GM21619 (cell line): ENCODE data around the gene TUFT1.

ENCODE experiments used
- ATAC-seq: cut with Tn5 transposase; IDR thresholded peaks from one replicate; pipeline ENCODE4 v1.9.1; 2021; ENCODE audit not compliant: unreplicated experiment

TUFT1 gene, protein sequence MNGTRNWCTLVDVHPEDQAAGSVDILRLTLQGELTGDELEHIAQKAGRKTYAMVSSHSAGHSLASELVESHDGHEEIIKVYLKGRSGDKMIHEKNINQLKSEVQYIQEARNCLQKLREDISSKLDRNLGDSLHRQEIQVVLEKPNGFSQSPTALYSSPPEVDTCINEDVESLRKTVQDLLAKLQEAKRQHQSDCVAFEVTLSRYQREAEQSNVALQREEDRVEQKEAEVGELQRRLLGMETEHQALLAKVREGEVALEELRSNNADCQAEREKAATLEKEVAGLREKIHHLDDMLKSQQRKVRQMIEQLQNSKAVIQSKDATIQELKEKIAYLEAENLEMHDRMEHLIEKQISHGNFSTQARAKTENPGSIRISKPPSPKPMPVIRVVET

DNA sequence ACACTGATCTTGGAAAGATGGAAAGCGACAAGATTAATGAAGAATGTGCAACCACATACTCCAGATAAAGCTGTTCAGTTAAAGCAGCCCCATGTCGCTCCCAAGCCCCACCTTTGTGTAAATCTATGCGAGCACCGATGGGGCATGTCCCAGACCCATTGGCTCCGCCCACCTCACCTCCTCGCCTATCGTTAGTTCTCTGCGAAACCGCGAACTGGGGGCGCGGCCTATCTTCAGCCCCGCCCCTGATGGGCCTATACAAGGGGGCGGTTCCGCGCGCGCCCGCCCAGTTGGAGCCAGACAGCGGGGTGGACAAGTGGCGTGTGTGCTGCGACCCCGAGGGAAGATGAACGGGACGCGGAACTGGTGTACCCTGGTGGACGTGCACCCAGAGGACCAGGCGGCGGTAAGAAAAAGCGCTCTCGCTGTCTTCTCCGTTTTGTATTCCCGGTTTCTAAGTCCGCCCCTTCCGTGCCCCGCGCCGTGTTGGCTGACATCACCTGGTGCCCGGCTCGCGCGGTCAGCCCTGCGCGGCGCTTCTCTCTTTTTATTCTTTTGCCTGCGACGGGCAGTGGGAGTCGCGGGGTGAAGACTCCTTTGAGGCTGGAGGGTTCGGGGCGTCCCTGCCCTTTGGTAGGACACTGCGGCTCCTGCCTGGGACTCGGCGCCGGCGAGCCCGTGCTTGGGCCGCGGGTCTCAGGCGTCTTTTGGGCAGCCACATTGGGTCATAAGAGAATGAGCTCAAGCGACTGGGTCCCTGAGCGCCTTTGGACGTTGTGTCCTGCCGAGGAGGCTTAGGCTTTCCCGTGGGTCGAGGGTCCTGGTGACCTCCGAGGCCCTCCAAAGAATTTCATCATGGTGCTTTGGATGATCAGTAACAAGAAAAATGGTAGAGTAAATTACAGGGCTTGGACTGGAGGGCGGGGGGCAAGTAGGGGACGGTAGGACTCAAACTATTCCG is at the start of gene TUFT1:
Gene TUFT1 (plus strand): TSS at position 289 of the 961 bp plus-strand sequence. CDS start 58 bp downstream, at position 347.
- ATAC-seq = peak; percentile 93

DNA sequence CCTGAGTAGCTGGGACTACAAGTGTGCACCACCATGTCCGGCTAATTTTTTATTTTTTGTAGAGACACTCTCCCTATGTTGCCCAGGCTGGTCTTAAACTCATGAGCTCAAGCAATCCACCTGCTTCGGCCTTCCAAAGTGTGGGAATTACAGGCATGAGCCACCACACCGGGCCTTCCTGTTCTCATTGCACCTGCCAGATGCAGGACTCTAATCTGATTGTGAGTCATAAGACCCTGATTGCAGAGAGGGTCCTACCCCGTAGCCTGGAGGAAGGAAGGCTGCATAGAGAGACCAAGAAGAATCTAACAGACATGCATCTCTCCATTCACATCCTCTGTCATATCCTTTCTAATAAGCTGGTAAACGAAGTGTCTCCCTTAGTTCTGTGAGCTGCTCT is 48.5 kb upstream of the TUFT1 start:
- no peak for ATAC-seq

DNA sequence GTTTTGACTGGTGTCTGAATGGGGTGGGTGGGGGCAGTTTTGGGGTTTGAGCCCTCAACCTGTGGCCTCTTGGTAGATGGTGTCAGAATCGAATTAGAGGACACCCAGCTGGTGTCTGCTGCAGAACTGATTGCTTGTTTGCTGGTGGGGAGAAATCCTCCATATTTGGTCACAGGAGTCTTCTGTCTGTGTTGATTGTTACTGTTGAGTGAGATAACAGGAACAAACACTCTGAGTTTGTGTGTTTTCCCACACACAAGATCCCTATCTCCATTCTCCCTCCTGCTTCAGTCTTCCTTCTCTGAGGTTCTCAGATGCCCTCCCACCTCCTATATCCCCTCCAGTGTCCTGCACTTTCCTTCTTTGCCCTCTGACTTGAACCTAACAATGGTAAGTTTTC is 48.0 kb upstream of the TUFT1 start:
- no peak for ATAC-seq

DNA sequence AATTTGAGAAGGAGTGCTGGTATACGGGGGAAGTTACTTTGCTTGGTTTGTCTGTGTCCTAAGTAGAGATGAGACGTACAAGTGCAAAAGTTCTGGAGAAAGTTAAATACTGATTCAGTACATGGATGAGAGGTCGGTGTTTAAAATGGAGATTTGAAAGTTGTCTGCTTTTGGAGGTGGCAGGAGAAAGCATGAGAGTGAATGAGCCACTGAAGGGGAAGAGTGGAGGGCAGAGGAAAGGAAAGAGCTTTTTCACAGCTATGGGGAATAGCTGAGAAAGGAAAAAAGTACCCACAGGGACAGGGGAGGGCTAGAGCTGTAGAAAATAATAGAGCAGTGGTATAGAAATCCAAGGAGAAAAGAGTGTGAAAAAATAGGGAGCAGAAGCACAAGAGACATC is 47.1 kb upstream of the TUFT1 start:
- no peak for ATAC-seq

DNA sequence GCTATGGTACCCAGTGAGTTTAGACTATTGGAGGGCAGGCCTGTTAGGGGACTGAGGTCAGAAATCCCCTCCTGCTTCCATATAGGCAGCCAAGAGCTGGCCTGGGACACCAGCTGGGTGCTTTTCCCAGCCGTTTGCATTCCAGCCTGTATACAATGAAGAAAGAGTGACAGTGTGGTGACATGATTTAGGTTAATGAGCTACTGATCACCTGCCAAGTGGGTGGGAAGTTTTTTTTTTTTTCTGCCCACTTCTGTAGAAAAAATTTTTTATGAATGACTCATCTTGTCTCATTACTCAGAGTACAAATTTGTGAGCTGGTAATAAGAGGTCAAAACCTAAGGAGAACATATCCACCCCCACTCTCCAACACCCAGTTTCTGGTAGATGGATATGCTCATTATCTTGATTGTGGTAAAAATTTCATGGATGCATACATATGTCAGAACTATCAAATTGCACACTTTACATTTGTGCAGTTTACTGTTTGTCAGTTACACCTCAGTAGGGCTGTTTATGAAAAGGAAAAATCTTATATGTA is 45.3 kb upstream of the TUFT1 start:
- ATAC-seq = peak; percentile 54

DNA sequence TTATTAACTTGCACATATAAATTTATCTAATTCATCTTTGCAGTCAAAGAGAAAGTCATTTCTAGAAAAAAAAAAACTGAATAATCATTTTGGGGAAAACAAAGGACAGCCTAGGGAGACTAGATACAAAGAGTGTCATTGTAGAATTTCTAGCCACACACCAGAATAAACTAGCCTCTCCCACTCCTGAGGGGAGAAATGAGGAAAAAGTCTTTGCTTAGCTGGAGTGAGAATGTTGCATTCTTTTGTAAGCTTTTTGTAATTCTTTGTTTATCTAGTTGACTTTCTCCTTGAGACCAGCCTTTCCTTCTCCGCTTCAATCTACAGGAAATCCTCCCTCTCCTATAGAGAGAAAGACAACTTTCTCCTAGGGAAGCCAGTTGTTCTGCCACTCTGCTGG is 44.8 kb upstream of the TUFT1 start:
- no peak for ATAC-seq

DNA sequence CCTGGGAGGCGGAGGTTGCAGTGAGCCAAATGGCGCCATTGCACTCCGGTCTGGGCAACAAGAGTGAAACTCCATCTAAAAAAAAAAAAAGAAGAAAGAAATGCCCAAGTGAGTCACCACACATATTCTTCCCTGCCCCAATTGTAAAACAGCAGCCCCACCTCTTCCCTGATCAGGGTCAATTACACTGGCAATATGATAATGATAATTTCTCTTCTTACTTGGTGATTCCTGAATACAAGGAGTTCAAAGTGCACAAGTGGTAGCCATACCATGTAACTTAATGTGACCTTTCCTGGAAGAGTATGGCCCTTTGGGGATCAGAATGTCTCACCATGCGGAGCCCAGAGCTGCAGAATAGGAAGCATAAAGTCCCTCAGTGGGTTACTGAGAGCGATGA is 40.7 kb upstream of the TUFT1 start:
- ATAC-seq = no peak

DNA sequence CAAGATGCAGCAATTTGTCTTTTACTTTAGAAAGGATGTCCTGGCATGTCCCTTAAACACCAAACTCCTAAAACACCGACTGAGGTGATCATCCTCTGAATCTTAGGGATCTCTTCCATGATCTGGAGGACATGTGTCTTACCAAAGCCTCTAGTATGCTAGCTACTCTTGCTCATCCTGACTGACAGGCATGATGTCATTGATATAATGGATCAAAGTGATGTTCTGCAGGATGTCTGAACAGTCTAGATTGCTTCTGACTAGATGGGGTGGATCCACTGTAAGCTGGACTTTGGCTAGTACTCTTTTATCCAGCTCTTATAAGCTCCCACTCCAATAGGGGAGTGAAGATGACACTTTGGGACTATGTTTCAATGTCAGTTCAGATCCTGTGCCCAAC is 40.2 kb upstream of the TUFT1 start:
- no peak for ATAC-seq

DNA sequence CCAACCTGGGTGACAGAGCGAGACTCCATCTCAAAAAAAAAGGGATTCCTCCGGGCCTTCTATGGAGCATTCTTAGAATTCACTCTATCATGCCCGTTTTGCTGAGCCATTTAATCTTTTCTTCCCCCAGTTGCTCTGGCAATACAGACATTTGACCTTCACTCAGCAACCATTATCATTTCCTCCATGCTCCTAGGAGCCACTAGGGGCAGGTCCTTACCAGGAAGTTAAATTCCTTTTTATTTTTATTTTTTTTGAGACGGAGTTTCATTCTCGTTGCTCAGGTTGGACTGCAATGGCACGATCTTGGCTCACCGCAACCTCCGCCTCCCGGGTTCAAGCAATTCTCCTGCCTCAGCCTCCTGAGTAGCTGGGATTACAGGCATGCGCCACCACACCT is 38.6 kb upstream of the TUFT1 start:
- ATAC-seq = no peak

DNA sequence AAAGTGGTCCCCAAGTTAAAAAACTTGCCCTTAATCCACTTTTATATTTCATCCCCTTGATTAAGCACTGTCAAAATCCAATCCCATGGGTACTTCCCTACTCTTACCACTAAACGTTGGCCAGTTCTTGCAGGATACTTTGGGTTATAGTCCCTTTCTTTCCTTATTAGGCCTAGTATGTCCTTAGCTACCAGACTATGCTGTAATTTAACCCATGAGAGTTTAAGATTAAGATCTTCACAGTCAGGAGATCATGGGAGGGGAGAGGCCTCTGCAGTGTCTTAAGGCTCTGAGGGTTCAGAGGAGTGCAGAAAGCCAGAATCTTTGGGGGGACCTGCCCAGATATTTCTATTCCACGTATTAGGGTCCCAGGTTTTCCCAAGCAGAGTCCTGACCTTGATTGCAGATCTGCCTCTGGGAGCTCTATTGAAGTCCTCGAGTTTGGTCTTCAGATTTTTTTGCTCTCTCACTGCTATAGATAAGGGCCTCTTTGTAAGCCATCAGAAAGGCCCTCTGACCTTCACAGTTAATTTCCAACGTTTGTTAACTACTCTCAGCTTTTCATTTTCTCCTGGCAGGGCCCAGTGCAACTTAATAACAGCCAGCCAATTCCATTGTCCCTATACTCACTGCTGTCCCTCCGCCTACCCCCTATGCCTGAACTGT is 37.9 kb upstream of the TUFT1 start:
- ATAC-seq = no peak

DNA sequence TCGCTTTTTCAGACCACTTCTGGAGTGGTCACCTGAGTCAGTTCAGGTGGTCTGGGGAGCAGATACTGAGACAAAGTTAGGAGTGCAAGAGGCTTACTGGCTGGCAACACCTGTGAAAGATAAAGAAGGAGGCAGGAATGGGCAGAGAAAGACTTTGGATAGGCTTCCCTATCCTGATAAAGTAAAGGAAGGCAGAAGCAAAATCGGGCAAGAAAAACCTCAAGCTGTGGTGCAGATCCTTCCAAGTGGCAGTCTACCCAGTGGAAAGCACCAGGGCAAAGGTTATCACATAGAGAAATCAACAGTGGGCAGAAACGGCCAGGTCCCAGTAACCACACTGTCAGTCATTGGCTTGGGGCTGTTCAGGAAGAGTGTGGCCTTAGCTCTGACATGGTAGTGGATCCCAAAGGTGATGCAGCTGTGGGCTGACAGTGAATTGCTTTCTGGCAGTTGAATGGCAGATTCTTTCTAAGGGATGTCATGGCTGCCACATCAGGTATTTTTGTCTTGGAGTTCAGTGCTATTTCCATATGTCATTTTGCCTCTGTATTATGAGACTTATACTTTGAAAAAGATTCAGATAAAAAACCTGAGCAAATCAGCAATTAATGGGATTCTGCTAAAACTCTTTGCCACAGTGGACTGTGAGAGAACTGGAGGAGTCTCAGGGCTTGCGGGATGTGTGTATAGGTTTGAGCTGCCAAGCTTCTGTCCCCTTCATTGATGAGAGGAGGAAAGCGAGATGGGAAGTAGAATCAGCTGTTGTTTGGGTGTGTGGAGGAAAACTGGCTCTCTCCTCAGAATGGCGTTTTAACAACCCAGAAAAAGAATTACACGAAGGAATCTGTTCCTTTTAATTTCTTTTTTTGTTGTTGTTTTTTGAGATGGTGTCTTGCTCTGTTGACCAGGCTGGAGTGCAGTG is 37.0 kb upstream of the TUFT1 start:
- ATAC-seq = no peak

DNA sequence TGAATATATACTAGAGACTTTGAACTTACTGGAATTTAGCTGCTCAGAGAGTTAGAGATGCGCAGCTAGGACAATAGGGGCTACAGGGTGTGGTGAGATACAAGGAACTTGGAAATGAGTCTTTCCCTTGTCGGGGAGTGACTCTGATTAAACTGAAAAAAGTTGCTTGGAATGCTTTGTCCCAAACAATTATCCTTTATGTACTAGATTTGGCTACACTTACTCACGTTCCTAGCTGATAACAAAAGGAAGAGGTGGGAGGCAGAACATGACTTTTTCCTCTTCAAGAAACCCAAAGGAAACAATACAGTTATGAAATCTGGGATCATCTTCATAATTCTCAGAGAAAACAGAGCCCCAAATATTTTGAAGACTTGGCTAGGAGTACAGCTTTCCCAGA is 35.9 kb upstream of the TUFT1 start:
- ATAC-seq = no peak

DNA sequence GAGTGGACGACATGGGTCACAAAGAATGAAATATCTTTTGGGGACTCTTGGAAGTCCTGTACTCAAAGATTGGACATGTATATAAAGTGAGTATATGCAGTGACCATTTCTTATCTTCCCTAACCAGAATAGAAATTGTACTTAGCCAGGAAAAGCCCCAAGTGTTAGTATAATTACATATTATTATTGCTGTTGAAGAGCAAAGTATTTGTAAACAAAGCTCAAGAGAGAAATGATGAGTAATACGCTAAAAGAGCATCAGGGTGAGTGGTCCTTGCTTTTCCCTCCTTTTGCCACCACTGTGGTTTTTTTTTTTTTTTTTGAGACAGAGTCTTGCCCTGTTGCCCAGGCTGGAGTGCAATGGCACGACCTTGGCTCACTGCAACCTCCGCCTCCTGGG is 35.4 kb upstream of the TUFT1 start:
- ATAC-seq = no peak

DNA sequence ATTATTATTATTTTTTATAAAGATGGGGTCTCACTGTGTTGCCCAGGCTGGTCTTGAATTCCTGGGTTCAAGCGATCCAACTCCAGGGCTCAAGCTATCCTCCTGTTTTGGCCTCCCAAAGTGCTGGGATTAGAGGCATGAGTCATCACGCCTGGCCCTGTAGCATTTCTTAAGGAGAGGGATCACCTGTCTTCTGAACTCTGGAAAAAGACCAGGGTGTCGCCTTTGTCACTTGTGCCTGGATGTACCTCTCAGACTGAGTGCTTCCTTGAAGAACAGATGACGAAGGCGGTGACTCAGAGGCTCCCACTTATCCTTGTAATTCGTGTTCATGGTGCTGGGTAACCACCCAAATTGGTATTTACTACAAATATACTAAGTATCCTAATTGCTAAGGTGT is 31.3 kb upstream of the TUFT1 start:
- ATAC-seq = no peak

DNA sequence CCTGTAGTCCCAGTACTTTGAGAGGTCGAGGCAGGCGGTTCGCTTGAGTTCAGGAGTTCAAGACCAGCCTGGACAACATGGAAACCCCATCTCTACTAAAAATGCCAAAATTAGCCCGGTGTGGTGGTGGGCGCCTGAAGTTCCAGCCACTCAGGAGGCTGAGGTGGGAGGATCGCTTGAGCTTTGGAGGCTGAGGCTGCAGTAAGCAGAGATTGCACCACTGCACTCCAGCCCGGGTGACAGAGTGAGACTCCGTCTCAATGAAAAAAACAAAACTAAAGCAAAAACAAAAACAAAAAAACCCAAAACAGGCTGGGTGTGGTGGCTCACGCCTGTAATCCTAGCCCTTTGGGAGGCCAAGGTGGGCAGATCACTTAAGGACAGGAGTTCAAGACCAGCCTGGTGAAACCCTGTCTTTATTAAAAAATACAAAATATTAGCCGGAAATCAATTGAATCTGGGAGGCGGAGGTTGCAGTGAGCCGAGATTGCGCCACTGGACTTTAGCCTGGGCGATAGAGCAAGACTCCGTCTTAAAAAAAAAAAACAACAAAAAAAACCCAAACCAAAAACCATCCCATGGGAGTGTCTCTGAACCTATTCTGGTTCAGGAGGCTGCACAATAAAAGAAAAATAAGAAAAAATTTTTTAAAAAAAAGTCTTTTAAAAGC is 30.6 kb upstream of the TUFT1 start:
- no peak for ATAC-seq

DNA sequence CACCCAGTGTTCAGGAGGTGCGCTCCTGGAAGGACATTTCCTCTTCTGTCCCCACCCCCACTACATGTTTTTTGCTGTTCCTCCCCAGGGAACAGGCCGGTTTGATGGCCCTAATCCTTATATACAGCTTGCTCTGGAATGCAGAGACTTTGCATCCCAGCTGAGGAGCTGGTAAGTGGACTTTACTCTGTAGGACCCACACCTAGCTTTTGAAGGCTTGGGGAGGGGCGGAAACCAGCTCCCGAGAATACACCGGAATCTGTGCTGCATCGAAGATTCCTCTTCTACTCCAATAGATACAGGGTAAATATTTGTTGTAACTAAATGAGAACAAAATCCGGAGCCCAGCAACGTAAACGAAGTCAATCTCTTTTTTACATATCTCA is 30.1 kb upstream of the TUFT1 start:
- ATAC-seq = no peak

DNA sequence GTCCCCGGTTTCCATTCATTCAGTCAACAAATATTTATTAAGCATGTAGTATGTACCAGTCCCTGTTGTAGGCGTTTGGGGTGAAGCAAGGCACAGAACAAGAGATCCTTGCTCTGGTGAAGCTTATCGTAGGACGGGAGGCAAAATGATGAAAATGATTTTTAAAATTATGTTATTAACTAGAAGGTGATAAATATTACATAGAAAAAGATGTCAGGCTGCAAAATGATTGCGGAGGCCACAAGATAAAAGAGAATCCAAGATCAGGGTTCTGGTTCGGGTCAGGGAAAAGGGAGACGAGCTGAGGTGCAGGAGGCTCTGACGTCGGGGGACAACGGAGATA is 29.5 kb upstream of the TUFT1 start:
- no peak for ATAC-seq

DNA sequence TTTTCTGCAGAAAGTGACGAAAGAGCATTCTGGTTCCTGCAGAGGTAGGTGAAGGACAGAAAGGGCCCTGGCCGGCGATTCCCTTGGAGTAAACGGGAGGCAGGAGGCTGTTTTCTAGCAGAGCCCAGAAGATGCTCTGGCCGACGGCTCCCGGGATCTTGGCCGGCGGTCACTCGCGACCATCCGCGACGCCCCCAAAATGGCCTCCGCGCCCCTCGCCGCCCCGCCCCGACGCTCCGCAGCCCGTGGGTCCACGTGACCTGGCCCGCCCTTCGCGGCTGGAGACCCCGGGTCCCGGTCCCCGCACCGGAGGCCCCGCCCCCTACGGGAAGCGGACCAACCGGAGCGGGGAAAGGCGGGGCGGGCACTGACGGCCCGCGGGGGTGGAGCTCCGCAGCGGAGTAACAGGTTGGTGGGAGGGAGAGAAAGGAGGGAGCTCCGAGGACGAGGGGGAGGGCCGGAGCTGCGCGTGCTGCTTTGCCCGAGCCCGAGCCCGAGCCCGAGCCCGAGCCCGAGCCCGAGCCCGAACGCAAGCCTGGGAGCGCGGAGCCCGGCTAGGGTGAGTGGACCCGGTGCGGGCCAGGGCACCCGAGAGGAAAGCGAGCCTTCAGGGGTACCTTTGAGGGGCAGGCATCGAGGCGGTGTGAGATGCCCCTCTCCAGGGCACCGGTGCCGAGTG is 29.0 kb upstream of the TUFT1 start, which contains the start of gene CGN:
Gene CGN (plus strand): TSS at position 431 of the 679 bp plus-strand sequence. CDS start 7,133 bp downstream, outside the sequence.
- peak; percentile 71 for ATAC-seq

DNA sequence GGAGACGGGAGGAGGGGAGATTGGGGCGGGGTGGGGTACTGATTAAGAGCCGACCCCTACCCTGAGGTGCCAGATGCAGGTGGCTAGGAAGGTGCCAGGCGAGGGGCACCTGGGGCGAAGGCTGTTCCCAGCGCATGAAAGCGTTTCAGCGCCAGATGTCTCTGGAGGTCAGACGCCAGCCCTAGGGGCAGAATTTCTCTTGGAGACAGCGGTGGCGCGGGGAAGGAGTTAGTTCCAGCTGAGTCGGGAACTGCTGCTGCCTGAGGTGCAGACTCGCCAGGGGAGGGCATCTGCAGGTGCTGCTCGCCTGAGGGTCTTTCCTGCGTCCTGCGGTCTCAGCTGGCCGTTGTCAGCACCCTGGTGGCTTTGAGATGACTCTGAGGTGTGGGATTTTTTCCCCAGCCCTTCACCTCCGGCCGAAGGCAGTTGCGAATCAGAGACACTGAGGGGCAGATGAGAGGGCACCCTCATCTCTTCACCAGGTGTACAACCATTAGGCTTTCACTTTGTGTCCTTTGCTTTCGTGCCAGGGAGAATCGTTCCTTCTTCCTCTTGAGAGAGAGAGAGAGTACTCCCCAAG is 28.4 kb upstream of the TUFT1 start:
- peak; percentile 22 for ATAC-seq
